Esophagus squamous epithelium (tissue), 4 donors: ENCODE results near the gene LOX.

Experiments
- POLR2A ChIP-seq, 4 donors: fragments of 450-650 bp; IDR thresholded peaks; one replicate each; pipeline ENCODE4 v1.6.1; 2017; ENCODE audit warnings: antibody characterized with exemption in 4 of 4, mild to moderate bottlenecking in 4 of 4, moderate library complexity in 3 of 4
- TF ChIP-seq, protein P1 (sequence below), 6 experiments: fragments of 450-650 bp in 4 of 6; fragments of 200-600 bp in 2 of 6; sonication (generic) in 2 of 6; IDR thresholded peaks; one replicate each; pipeline ENCODE4 v1.5.1; 2016 to 2019; ENCODE audit warnings: antibody characterized with exemption in 6 of 6, mild to moderate bottlenecking in 4 of 6, moderate library complexity in 4 of 6

DNA sequence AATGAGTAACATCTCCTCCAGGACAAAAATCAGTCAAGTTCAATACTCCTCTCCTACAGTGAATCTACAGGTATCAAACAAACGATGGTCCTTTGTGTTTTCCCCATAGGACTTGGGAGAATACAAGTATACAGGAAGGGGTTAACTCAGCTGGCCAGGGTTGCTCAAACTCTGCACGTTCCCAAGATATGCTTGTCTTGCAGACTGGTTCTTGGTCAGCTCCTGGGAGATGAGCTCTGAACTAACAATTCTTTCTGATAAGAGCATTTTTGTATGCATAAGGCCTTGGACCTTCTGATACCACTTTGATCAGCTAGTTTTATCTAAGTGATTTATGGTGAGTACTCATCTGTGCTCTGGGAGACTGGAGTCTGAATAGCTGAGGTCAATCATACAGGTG lies 42.1 kb downstream of the LOX start:
- TF ChIP-seq, protein P1, sequence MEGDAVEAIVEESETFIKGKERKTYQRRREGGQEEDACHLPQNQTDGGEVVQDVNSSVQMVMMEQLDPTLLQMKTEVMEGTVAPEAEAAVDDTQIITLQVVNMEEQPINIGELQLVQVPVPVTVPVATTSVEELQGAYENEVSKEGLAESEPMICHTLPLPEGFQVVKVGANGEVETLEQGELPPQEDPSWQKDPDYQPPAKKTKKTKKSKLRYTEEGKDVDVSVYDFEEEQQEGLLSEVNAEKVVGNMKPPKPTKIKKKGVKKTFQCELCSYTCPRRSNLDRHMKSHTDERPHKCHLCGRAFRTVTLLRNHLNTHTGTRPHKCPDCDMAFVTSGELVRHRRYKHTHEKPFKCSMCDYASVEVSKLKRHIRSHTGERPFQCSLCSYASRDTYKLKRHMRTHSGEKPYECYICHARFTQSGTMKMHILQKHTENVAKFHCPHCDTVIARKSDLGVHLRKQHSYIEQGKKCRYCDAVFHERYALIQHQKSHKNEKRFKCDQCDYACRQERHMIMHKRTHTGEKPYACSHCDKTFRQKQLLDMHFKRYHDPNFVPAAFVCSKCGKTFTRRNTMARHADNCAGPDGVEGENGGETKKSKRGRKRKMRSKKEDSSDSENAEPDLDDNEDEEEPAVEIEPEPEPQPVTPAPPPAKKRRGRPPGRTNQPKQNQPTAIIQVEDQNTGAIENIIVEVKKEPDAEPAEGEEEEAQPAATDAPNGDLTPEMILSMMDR (IDR thresholded peaks at IDR 0.05) = no peak
- no peak for TF ChIP-seq POLR2A (IDR thresholded peaks at IDR 0.05)
